ENCODE measurements around the gene UBE2I. TPM values are rescaled to one million over a fixed set of nuclear protein-coding genes. Genes with fewer than 3 reads are reported as not detected.

UBE2I gene
- polyA plus RNA-seq, 6 donors from 2014 or later, result 99.5 to 121 (median 114) TPM

GRCh38 chr16:1342526-1343427, 33.3 kb downstream of the UBE2I start:
- Mint-ChIP-seq H3K27me3 (no peaks in the 10 kb centered on the region), H3K27ac (peak overlapping the region; percentile 16 to 84 (median 72)), H3K4me1 (peaks cover 13 to 18% (median 17%) of the 10 kb centered on the region in 3 donors), H3K4me3 (peak overlapping the region; percentile 46 to 93 (median 76)), H3K9me3 (no peaks in the 10 kb centered on the region), H3K36me3 (no peaks in the 10 kb centered on the region)
- ATAC-seq (ENCODE audit: low read depth in 2 of 2) (peak; percentile 76 to 79), DNase-seq (peak; percentile 93)

- no peak for ATAC-seq (ENCODE audit: low read depth in 2 of 2)
- no peaks in the 10 kb centered on the region for H3K9me3 Mint-ChIP-seq
- peaks cover 13 to 18% (median 17%) of the 10 kb centered on the region in 3 donors for H3K4me1 Mint-ChIP-seq
- no peak for DNase-seq
- H3K36me3 Mint-ChIP-seq, result no peaks in the 10 kb centered on the region
- peak overlapping the region in 7 of 8 donors; percentile 46 to 93 (median 69) for H3K4me3 Mint-ChIP-seq
- peak overlapping the region in 3 of 6 donors; percentile 57 to 79 (median 66) for H3K27ac Mint-ChIP-seq
- no peaks in the 10 kb centered on the region for H3K27me3 Mint-ChIP-seq
These were observed 34.2 kb downstream of the UBE2I start for GRCh38 chr16:1343428-1344242.

DNA sequence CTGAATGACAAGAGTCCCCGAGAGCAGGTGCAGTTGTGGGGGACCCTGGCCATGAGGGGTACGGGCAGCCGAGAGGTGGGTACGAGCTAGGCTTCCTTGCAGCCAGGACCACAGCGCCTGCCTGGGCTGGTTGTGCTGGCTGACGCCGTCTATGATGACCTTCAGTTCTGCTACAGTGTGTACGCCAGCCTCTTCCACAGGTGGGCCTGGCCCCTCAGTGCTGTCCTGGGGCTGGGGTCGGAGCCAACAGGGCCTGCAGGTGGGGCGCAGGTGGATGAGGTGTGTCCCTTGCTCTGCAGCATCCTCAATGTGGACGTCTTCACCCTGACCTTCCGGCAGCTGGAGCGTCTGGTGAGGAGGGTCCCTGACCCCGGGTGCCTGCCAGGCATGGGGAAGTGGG, 35.1 kb downstream of the UBE2I start:
- ATAC-seq (ENCODE audit: low read depth in 2 of 2) (no peak), DNase-seq (no peak)
- Mint-ChIP-seq H3K4me3 (peak overlapping the region in 2 of 8 donors; percentile 20 to 35), H3K27me3 (no peaks in the 10 kb centered on the region), H3K9me3 (no peaks in the 10 kb centered on the region), H3K4me1 (peaks cover 13 to 18% (median 17%) of the 10 kb centered on the region in 3 donors), H3K36me3 (no peaks in the 10 kb centered on the region), H3K27ac (no peak overlapping the region)

GRCh38 chr16:1345087-1345486, 35.7 kb downstream of the UBE2I start:
- Mint-ChIP-seq H3K27ac (no peak overlapping the region), H3K36me3 (no peaks in the 10 kb centered on the region), H3K4me1 (peaks cover 13 to 20% (median 19%) of the 10 kb centered on the region in 3 donors), H3K9me3 (no peaks in the 10 kb centered on the region), H3K27me3 (no peaks in the 10 kb centered on the region), H3K4me3 (no peak overlapping the region)
- ATAC-seq (ENCODE audit: low read depth in 2 of 2) (no peak), DNase-seq (no peak)

- DNase-seq (no peak), ATAC-seq (ENCODE audit: low read depth in 2 of 2) (no peak)
- H3K9me3 Mint-ChIP-seq, result no peaks in the 10 kb centered on the region
- H3K36me3 Mint-ChIP-seq, result no peaks in the 10 kb centered on the region
- no peak overlapping the region for H3K27ac Mint-ChIP-seq
- H3K27me3 Mint-ChIP-seq, result no peaks in the 10 kb centered on the region
- H3K4me3 Mint-ChIP-seq, result no peak overlapping the region
- H3K4me1 Mint-ChIP-seq, result peaks cover 10 to 28% (median 26%) of the 10 kb centered on the region in 3 donors
These were observed 36.4 kb downstream of the UBE2I start for GRCh38 chr16:1345651-1346421.

DNA sequence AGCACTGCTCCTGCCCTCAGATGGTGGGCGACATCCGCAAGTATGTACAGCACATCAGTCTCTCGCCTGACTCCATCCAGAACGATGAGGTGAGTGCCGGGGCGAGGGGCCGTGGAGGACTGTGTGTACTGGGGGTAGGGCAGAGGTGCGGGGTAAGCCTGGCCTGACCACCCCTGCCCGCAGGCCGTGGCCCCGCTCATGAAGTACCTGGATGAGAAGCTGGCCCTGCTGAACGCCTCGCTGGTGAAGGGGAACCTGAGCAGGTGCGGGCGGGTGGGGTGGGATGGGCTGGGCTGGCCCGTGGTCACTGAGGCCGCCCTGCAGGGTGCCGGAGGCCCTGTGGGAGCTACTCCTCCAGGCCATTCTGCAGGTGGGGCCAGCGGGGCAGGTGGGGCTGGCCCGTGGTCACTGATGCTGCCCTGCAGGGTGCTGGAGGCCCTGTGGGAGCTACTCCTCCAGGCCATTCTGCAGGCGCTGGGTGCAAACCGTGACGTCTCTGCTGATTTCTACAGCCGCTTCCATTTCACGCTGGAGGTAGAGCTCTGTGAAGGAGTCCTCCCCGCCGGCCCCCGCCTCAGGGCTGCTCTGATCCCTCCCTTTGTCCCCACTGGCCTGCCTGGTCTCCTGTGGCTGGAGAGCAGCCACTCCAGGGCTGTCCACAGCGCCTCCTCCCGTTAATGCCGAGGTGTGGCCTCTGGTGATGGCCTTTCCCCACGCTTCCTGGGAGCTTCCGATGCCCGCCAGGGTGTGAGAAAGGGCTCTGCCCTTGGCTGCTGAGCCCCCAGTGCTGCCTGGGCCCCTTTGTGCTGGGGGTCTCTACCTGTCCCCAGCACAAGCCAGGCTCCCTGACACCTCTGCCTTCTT, 37.2 kb downstream of the UBE2I start:
- no peaks in the 10 kb centered on the region for H3K9me3 Mint-ChIP-seq
- H3K27me3 Mint-ChIP-seq, result no peaks in the 10 kb centered on the region
- ATAC-seq (ENCODE audit: low read depth in 2 of 2) (no peak), DNase-seq (no peak)
- peak overlapping the region in 1 of 8 donors; percentile 25 for H3K4me3 Mint-ChIP-seq
- no peak overlapping the region for H3K27ac Mint-ChIP-seq
- H3K4me1 Mint-ChIP-seq, result peaks cover 10 to 31% (median 28%) of the 10 kb centered on the region in 3 donors
- no peaks in the 10 kb centered on the region for H3K36me3 Mint-ChIP-seq

DNA sequence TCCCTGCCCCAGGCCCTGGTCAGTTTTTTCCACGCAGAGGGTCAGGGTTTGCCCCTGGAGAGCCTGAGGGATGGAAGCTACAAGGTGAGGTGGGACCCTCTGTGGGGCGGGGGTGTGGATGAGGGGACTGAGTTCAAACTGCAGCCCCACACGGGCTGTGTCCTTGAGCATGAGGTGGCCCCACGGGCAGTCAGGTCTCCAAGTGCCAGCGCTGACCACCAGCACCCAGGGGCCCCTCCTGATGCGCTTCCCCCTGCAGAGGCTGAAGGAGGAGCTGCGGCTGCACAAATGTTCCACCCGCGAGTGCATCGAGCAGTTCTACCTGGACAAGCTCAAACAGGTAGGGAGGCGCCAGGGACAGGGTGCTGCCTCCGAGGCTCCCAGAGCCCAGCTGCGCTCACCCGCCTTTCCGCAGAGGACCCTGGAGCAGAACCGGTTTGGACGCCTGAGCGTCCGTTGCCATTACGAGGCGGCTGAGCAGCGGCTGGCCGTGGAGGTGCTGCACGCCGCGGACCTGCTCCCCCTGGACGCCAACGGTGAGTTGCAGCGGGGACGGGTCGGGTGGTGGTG, 37.9 kb downstream of the UBE2I start:
- Mint-ChIP-seq H3K4me1 (peaks cover 13 to 30% (median 23%) of the 10 kb centered on the region in 3 donors), H3K27ac (peak overlapping the region in 1 of 6 donors; percentile 62), H3K27me3 (no peaks in the 10 kb centered on the region), H3K4me3 (peak overlapping the region in 1 of 8 donors; percentile 44), H3K36me3 (no peaks in the 10 kb centered on the region), H3K9me3 (no peaks in the 10 kb centered on the region)
- DNase-seq (no peak), ATAC-seq (ENCODE audit: low read depth in 2 of 2) (no peak)

DNA sequence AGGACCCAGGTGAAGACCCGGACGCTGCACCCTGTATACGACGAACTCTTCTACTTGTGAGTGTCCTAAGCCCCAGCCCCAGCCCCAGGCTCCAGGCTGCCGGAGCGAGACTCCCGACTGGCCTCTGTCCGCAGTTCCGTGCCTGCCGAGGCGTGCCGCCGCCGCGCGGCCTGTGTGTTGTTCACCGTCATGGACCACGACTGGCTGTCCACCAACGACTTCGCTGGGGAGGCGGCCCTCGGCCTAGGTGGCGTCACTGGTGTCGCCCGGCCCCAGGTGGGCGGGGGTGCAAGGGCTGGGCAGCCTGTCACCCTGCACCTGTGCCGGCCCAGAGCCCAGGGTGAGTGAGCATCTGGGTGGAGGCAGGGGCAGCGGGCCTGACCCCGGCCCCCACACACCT, 38.5 kb downstream of the UBE2I start:
- no peak for DNase-seq
- Mint-ChIP-seq H3K27ac (no peak overlapping the region), H3K9me3 (no peaks in the 10 kb centered on the region), H3K4me3 (no peak overlapping the region), H3K27me3 (no peaks in the 10 kb centered on the region), H3K4me1 (peaks cover 13 to 30% (median 19%) of the 10 kb centered on the region in 3 donors), H3K36me3 (no peaks in the 10 kb centered on the region)
- no peak for ATAC-seq (ENCODE audit: low read depth in 2 of 2)

GRCh38 chr16:1348441-1348840, 39.0 kb downstream of the UBE2I start:
- H3K27me3 Mint-ChIP-seq, result no peaks in the 10 kb centered on the region

DNA sequence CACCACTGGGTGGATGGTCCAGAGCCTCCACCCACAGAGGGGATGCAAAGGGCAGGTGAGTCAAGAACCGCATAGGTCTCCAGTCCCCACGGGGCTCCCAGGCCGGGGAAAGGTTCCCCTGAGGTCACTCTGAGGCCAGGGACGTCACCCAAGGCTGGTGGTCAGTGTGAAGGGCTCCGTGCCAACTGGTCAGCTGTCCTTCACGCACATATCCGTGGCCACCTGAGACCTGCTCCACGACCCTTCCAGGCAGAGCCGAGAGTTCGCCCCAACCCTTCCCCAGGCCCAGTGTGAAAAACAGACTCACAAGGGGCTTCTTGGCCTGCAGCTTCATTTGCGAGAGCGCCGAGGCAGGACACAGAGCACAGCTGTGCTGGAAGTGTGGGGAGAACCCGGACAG, 39.5 kb downstream of the UBE2I start:
- peak overlapping the region in 6 of 8 donors; percentile 9 to 93 (median 43) for H3K4me3 Mint-ChIP-seq

More at GRCh38 chr16:1348441-1348840, 39.0 kb downstream of the UBE2I start:
- DNase-seq (no peak), ATAC-seq (ENCODE audit: low read depth in 2 of 2) (no peak)
- H3K27ac Mint-ChIP-seq, result no peak overlapping the region
- no peaks in the 10 kb centered on the region for H3K36me3 Mint-ChIP-seq
- no peaks in the 10 kb centered on the region for H3K9me3 Mint-ChIP-seq
- peak overlapping the region in 1 of 8 donors; percentile 93 for H3K4me3 Mint-ChIP-seq
- peaks cover 12 to 30% (median 19%) of the 10 kb centered on the region in 3 donors for H3K4me1 Mint-ChIP-seq

DNA sequence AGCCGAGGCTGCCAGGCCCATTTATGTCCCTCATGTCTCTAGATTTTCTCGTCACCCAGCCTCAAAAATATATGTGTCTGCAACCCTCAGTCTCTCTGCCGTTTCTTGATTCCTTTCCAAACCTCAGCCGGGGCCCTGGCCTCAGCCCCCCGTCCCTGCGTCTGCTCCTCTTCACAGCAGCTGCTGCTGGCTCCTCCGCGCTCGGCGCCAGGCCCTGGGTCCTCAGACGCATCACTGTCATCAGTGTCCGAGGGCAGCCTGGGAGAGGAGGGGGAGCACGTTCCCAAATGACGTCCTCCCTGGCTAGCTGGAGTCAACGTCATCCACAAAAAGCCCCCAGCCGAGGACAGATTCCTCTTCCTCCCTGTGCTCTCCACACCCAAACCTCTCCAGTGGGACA, 39.9 kb downstream of the UBE2I start:
- DNase-seq (no peak), ATAC-seq (ENCODE audit: low read depth in 2 of 2) (no peak)
- H3K4me3 Mint-ChIP-seq, result peak overlapping the region in 3 of 8 donors; percentile 82 to 93 (median 90)
- no peaks in the 10 kb centered on the region for H3K36me3 Mint-ChIP-seq
- H3K4me1 Mint-ChIP-seq, result peaks cover 14 to 33% (median 26%) of the 10 kb centered on the region in 3 donors
- no peaks in the 10 kb centered on the region for H3K27me3 Mint-ChIP-seq
- no peaks in the 10 kb centered on the region for H3K9me3 Mint-ChIP-seq
- no peak overlapping the region for H3K27ac Mint-ChIP-seq

More for the DNA sequence above, 39.5 kb downstream of the UBE2I start:
- no peaks in the 10 kb centered on the region for H3K36me3 Mint-ChIP-seq
- peak overlapping the region in 1 of 6 donors; percentile 42 for H3K27ac Mint-ChIP-seq
- DNase-seq (no peak), ATAC-seq (ENCODE audit: low read depth in 2 of 2) (no peak)
- no peaks in the 10 kb centered on the region for H3K27me3 Mint-ChIP-seq
- peaks cover 14 to 33% (median 23%) of the 10 kb centered on the region in 3 donors for H3K4me1 Mint-ChIP-seq
- no peaks in the 10 kb centered on the region for H3K9me3 Mint-ChIP-seq

GRCh38 chr16:1349951-1350350, 40.5 kb downstream of the UBE2I start:
- Mint-ChIP-seq H3K27ac (peak overlapping the region in 3 of 6 donors; percentile 11 to 77 (median 37)), H3K36me3 (no peaks in the 10 kb centered on the region), H3K27me3 (no peaks in the 10 kb centered on the region), H3K4me1 (peaks cover 18 to 33% (median 26%) of the 10 kb centered on the region in 3 donors), H3K9me3 (no peaks in the 10 kb centered on the region), H3K4me3 (peak overlapping the region; percentile 70 to 93 (median 82))
- ATAC-seq (ENCODE audit: low read depth in 2 of 2) (no peak), DNase-seq (no peak)

Measured in naive B cell (primary cell).